K562 (cell line): ENCODE measurements around the gene JRKL. TPM values are rescaled to one million over a fixed set of nuclear protein-coding genes. Genes with fewer than 3 reads are reported as not detected.

Experiments
- ATAC-seq: fragments of 200-7000 bp; cut with Tn5 transposase; 3 replicates; pipeline ENCODE4 v1.9.1; 2020; ENCODE audit warnings: moderate library complexity
- BruUV-seq: library from RNA; stranded (reverse); fragments of 400-500 nt; replicated peaks from 2 replicates; lab custom pipeline; 2021; lab: Mats Ljungman, UMichigan
- CTCF ChIA-PET: fragments of 300-600 bp; formaldehyde crosslinking; extraction: SDS; loops from one replicate; lab custom pipeline; 2021; ENCODE audit warnings: low intra/inter-chr PET ratio; lab: Yijun Ruan, JAX
- POLR2A ChIA-PET: fragments of 300-600, 350-650 bp; sonication (Branson Sonifier 250); formaldehyde crosslinking; extraction: SDS; loops from one replicate; lab custom pipeline; 2021; ENCODE audit warnings: antibody characterized with exemption, inconsistent platforms; lab: Yijun Ruan, JAX
- DNase-seq, 4 experiments: peaks; one replicate each; pipeline versions ENCODE4 v3.0.0 to v3.0.0-alpha.2; 2011 to 2018; ENCODE audit warnings: low spot score in 3 of 4, mixed read lengths in 3 of 4; ENCODE audit errors: extremely low read depth in 1 of 4
- FAIRE-seq: peaks from 2 replicates; lab custom pipeline; 2011; peaks lifted over from hg19 to GRCh38; lab: Jason Lieb, UNC
- H2AFZ ChIP-seq: 2 replicates; pipeline ENCODE4 v1.6.0; 2011; ENCODE audit warnings: low read depth, low read length, control low read depth, inconsistent platforms
- H3K27ac ChIP-seq: fragments of 200-600 bp; 3 replicates; pipeline ENCODE4 v1.8.0; 2011; ENCODE audit warnings: low read depth, mild to moderate bottlenecking, control low read depth, inconsistent platforms, low read length, moderate library complexity, mixed read lengths; ENCODE audit errors: extremely low read depth
- H3K27me3 ChIP-seq, 2 experiments: fragments of 300-600 bp in 1 of 2; 2 replicates in 1 of 2; 3 replicates in 1 of 2; pipeline versions ENCODE4 v1.6.0 to v1.8.0; 2011; ENCODE audit warnings: inconsistent platforms in 2 of 2, low read length in 2 of 2, mild to moderate bottlenecking in 1 of 2, mixed read lengths in 1 of 2, moderate library complexity in 1 of 2; ENCODE audit not compliant: control insufficient read depth in 2 of 2, insufficient read depth in 2 of 2
- H3K36me3 ChIP-seq: fragments of 300-600 bp; 3 replicates; pipeline ENCODE4 v1.8.0; 2011; ENCODE audit warnings: mild to moderate bottlenecking, low read length, inconsistent platforms; ENCODE audit not compliant: control insufficient read depth, insufficient read depth
- H3K4me1 ChIP-seq, 2 experiments: fragments of 200-600 bp in 1 of 2; replicated peaks in 1 of 2; 2 replicates in 1 of 2; 3 replicates in 1 of 2; pipeline versions ENCODE4 v1.5.1 to v1.8.0; 2011; ENCODE audit warnings: inconsistent platforms in 2 of 2, low read length in 2 of 2, mild to moderate bottlenecking in 1 of 2, mixed read lengths in 1 of 2, moderate library complexity in 1 of 2; ENCODE audit not compliant: control insufficient read depth in 2 of 2, insufficient read depth in 2 of 2
- H3K4me2 ChIP-seq: 2 replicates; pipeline ENCODE4 v1.6.1; 2011; ENCODE audit warnings: low read length, control low read depth, inconsistent platforms, mixed read lengths; ENCODE audit not compliant: insufficient read depth
- H3K4me3 ChIP-seq: fragments of 200-600 bp; sonication (generic), shearing (Covaris generic); 2 replicates; pipeline ENCODE4 v1.5.1; 2016; ENCODE audit warnings: control low read depth, inconsistent platforms
- H3K79me2 ChIP-seq: fragments of 200-600 bp; 3 replicates; pipeline ENCODE4 v1.8.0; 2011; ENCODE audit warnings: low read length, inconsistent platforms; ENCODE audit not compliant: control insufficient read depth, insufficient read depth
- H3K9ac ChIP-seq, 2 experiments: 2 replicates each; pipeline versions ENCODE4 v1.6.0 to v1.6.1; 2011; ENCODE audit warnings: low read depth in 2 of 2, low read length in 2 of 2, control low read depth in 1 of 2, inconsistent platforms in 1 of 2, mild to moderate bottlenecking in 1 of 2, mixed read lengths in 1 of 2; ENCODE audit not compliant: insufficient read depth in 1 of 2
- H3K9me1 ChIP-seq: one replicate; pipeline ENCODE4 v1.6.0; 2011; ENCODE audit warnings: inconsistent platforms, mild to moderate bottlenecking, low read length, moderate library complexity; ENCODE audit not compliant: control insufficient read depth, insufficient read depth
- H3K9me3 ChIP-seq: replicated peaks from 2 replicates; pipeline ENCODE4 v1.5.1; 2011; ENCODE audit warnings: low read depth, low read length, inconsistent platforms; ENCODE audit not compliant: control insufficient read depth, insufficient read depth
- H4K20me1 ChIP-seq: replicated peaks from 2 replicates; pipeline ENCODE4 v1.6.1; 2011; ENCODE audit warnings: low read length, inconsistent platforms, mixed read lengths; ENCODE audit not compliant: control insufficient read depth, insufficient read depth
- AFF4 ChIP-seq: sonication (generic); formaldehyde crosslinking; IDR thresholded peaks from 2 replicates; pipeline ENCODE4 v1.8.0; 2023; ENCODE audit warnings: mild to moderate bottlenecking, missing genetic modification reagents
- CBFA2T3 ChIP-seq: fragments of 450-650 bp; IDR thresholded peaks from 2 replicates; pipeline ENCODE4 v1.6.1; 2017
- CBX3 ChIP-seq, 2 experiments: IDR thresholded peaks; 1 replicate in 1 of 2; 2 replicates in 1 of 2; pipeline ENCODE4 v1.6.1; 2012; ENCODE audit warnings: inconsistent platforms in 2 of 2, low read length in 2 of 2, borderline replicate concordance in 1 of 2, control low read depth in 1 of 2
- ERF ChIP-seq: fragments of 450-650 bp; formaldehyde crosslinking; IDR thresholded peaks from 2 replicates; pipeline ENCODE4 v1.4.0; 2020; ENCODE audit warnings: mild to moderate bottlenecking, mixed read lengths
- NFIC ChIP-seq: fragments of 450-650 bp; IDR thresholded peaks from 2 replicates; pipeline ENCODE4 v1.6.1; 2017; ENCODE audit warnings: mild to moderate bottlenecking, inconsistent platforms
- POLR2AphosphoS5 ChIP-seq: IDR thresholded peaks from 2 replicates; pipeline ENCODE4 v1.6.1; 2011; ENCODE audit warnings: mild to moderate bottlenecking, low read depth, low read length, moderate library complexity; ENCODE audit not compliant: control insufficient read depth, insufficient read depth
- PRPF4 ChIP-seq: fragments of 200-400 bp; formaldehyde crosslinking; IDR thresholded peaks from one replicate; pipeline ENCODE4 v1.6.1; 2017; ENCODE audit warnings: low read length, low read depth, mild to moderate bottlenecking; ENCODE audit not compliant: insufficient read depth, poor library complexity, severe bottlenecking
- RBM15 ChIP-seq: fragments of 200-400 bp; formaldehyde crosslinking; IDR thresholded peaks from 2 replicates; pipeline ENCODE4 v1.6.1; 2018; ENCODE audit warnings: mild to moderate bottlenecking, low read length, moderate library complexity; ENCODE audit not compliant: insufficient read depth
- STAG1 ChIP-seq: sonication (generic); formaldehyde crosslinking; IDR thresholded peaks from 2 replicates; pipeline ENCODE4 v1.5.0; 2020; ENCODE audit warnings: missing genetic modification reagents, borderline replicate concordance
- WGBS: fragments of 100-300 bp; shearing (Covaris generic); methylation state at CpG from one replicate; pipeline ENCODE4 v1.1.6; 2016; ENCODE audit warnings: low coverage, mixed read lengths; ENCODE audit not compliant: insufficient coverage; ENCODE audit errors: missing lambda C conversion rate; 5-methylcytosine and 5-hydroxymethylcytosine counted together
- in situ Hi-C: fragments of 300-500 bp; cut with MboI; formaldehyde crosslinking; loops from 4 replicates; pipeline ENCODE4 v1.15.0; 2018; ENCODE audit warnings: inconsistent platforms, mixed read lengths
- intact Hi-C: fragments of 100-400 bp; cut with micrococcal nuclease; formaldehyde crosslinking; loops from 2 replicates; pipeline ENCODE4 v1.14.2; 2022
- polyA plus RNA-seq, 8 experiments: library from polyadenylated mRNA; depleted of rRNA in 4 of 8; stranded (reverse) in 5 of 8; unstranded in 3 of 8; fragments of >200 nt; fragmentation: Nextera tagmentation in 2 of 8; fragmentation: Illumina TruSeq in 1 of 8; extraction: Ambion mirVana in 2 of 8; extraction: Trizol in 1 of 8; gene quantifications; 2 replicates each; pipeline versions ENCODE4 v1.2.1 to v1.2.3, GENCODE V29; 2011 to 2014; ENCODE audit warnings: inconsistent platforms in 1 of 8, missing spikeins in 1 of 8
- total RNA-seq, 7 experiments: library from RNA; depleted of rRNA in 6 of 7; stranded (reverse); fragments of >200 nt in 6 of 7; fragmentation: Illumina TruSeq in 2 of 7; extraction: Trizol in 2 of 7; gene quantifications; 2 replicates each; pipeline versions ENCODE4 v1.2.1 to v1.2.3, GENCODE V29; 2011 to 2021; ENCODE audit warnings: low replicate concordance in 1 of 7
- TF ChIP-seq, protein P1 (sequence below), 2 experiments: IDR thresholded peaks; 2 replicates each; pipeline ENCODE4 v1.6.1; 2012; ENCODE audit warnings: improper control_type of control experiment in 2 of 2, low read depth in 2 of 2, low read length in 2 of 2, borderline replicate concordance in 1 of 2
- TF ChIP-seq, protein P2 (sequence below): sonication (generic); formaldehyde crosslinking; IDR thresholded peaks from 2 replicates; pipeline ENCODE4 v1.8.1; 2023; ENCODE audit warnings: mild to moderate bottlenecking, missing genetic modification reagents

Gene JRKL
- total and polyA plus RNA-seq, 9 of the 15 experiments (the other 6 are each of a cell fraction or from before 2014, with no cell fraction given), result 4.5 to 14.8 (median 8.5) TPM

DNA sequence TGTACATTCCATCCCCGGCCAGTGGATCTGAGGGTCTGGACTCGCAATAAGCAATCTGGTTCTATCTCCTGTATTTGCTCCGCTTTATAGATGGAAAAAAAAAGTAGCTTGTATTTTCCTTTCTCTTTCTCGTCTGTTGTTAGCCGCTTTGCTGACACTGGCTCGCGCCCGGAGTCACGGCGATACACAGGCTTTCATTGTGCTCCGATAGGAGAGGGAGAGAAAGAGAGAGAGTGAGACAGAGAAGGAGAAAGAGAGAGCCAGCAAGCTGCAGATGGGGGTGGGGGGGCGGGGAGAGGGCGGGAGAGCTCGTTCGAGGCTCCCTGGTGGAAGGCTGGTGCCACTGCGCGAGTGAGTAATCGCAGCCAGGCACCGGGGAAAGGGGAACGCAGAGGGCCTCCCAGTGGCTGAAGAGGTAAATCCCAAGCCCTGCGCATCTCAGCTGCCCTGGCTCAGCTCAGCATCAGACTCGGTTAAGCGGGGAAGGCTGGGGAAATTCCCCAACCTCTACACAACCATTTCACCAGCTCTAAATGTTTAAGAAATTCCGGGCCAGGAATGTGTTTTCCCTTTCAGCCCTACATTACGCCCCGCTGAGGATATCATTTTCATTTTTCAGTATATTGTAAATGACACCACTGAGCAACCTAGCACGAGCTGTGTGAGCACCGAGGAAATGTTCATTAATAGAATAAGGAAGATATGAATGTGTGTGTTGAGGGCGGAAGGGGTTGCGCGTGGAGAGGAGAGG lies 46.7 kb upstream of the JRKL start, which contains the start of gene MAML2:
MAML2 (minus strand) TSS at position 235 of the 751 bp plus-strand sequence. CDS start 1,300 bp downstream, outside the sequence.
- Histone ChIP-seq H3K9me3 (no peaks in the 10 kb centered on the region), H3K27me3 (no peaks in the 10 kb centered on the region), H3K27ac (peak within 1 kb of the TSS; percentile 59), H3K9ac (peak within 1 kb of the TSS; percentile 61 to 92; a peak in 3 of 4 replicates), H4K20me1 (no peaks in the 10 kb centered on the region), H3K4me1 (peaks cover 22 to 34% of the 10 kb centered on the region in 2 experiments), H3K4me2 (peak within 1 kb of the TSS; percentile 87), H3K36me3 (no peaks in the 10 kb centered on the region), H3K79me2 (peaks cover 49% of the 10 kb centered on the region), H3K9me1 (no peaks in the 10 kb centered on the region), H3K4me3 (peak within 1 kb of the TSS; percentile 70), H2AFZ (peak within 1 kb of the TSS; percentile 95)
- ChIA-PET POLR2A (interaction anchor here (0.6 to 3.2 kb wide), 8 partner anchors 11 to 507 kb away, joined by 3 to 17 read pairs (median 4); no protein-coding TSS in a partner anchor), CTCF (interaction anchor here (0.6 to 3.0 kb wide), 7 partner anchors 84 to 508 kb away, joined by 3 to 41 read pairs (median 3); no protein-coding TSS in a partner anchor)
- no TSS peak for BruUV-seq
- ATAC-seq, result peak; percentile 89
- peak; percentile 78 for FAIRE-seq
- in situ Hi-C loops (loop anchor here (5.0 kb wide), 1 partner anchor 276 kb away; no protein-coding TSS in a partner anchor), intact Hi-C loops (loop anchor here (1.0 to 10.0 kb wide), 11 partner anchors 51 to 506 kb away; partner anchors contain the start of gene MTMR2)
- peak; percentile 93 to 96 (median 94) for DNase-seq
- 6% methylated on average over 19 of the region's 31 CpGs for WGBS
- TF ChIP-seq STAG1 (CRISPR knock-in tag) (no peak), CBFA2T3 (0 out of 2 replicates have a peak, but pooled peaks have one; percentile 12), AFF4 (CRISPR knock-in tag) (no peak), PRPF4 (no peak), POLR2AphosphoS5 (peak; percentile 40; the same call in 1 of the 2 replicates), CBX3 (IDR thresholded peaks at IDR 0.05; ENCODE audit: borderline replicate concordance in 1 of 2, low read length in 2 of 2) (0 out of 3 replicates have a peak, but pooled peaks of 1 of the 2 experiments have one; percentile 73), ERF (CRISPR knock-in tag) (no peak), NFIC (peak; percentile 4; the same call in 1 of the 2 replicates), RBM15 (no peak)
- TF ChIP-seq, protein P1, sequence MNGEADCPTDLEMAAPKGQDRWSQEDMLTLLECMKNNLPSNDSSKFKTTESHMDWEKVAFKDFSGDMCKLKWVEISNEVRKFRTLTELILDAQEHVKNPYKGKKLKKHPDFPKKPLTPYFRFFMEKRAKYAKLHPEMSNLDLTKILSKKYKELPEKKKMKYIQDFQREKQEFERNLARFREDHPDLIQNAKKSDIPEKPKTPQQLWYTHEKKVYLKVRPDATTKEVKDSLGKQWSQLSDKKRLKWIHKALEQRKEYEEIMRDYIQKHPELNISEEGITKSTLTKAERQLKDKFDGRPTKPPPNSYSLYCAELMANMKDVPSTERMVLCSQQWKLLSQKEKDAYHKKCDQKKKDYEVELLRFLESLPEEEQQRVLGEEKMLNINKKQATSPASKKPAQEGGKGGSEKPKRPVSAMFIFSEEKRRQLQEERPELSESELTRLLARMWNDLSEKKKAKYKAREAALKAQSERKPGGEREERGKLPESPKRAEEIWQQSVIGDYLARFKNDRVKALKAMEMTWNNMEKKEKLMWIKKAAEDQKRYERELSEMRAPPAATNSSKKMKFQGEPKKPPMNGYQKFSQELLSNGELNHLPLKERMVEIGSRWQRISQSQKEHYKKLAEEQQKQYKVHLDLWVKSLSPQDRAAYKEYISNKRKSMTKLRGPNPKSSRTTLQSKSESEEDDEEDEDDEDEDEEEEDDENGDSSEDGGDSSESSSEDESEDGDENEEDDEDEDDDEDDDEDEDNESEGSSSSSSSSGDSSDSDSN (IDR thresholded peaks at IDR 0.05; ENCODE audit: borderline replicate concordance in 1 of 2, low read depth in 2 of 2, low read length in 2 of 2), result 0 out of 4 replicates have a peak, but pooled peaks of 1 of the 2 experiments have one; percentile 46
- TF ChIP-seq, protein P2, sequence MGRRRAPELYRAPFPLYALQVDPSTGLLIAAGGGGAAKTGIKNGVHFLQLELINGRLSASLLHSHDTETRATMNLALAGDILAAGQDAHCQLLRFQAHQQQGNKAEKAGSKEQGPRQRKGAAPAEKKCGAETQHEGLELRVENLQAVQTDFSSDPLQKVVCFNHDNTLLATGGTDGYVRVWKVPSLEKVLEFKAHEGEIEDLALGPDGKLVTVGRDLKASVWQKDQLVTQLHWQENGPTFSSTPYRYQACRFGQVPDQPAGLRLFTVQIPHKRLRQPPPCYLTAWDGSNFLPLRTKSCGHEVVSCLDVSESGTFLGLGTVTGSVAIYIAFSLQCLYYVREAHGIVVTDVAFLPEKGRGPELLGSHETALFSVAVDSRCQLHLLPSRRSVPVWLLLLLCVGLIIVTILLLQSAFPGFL, result 0 out of 2 replicates have a peak, but pooled peaks have one; percentile 50
